ENCODE results near the gene UBE2L6. TPM values are rescaled to one million over a fixed set of nuclear protein-coding genes. Genes with fewer than 3 reads are reported as not detected.

The UBE2L6 gene
- total and polyA plus RNA-seq, 2 of the 4 experiments (the other 2 are of a cell fraction): 37.5 to 46.7 TPM

DNA sequence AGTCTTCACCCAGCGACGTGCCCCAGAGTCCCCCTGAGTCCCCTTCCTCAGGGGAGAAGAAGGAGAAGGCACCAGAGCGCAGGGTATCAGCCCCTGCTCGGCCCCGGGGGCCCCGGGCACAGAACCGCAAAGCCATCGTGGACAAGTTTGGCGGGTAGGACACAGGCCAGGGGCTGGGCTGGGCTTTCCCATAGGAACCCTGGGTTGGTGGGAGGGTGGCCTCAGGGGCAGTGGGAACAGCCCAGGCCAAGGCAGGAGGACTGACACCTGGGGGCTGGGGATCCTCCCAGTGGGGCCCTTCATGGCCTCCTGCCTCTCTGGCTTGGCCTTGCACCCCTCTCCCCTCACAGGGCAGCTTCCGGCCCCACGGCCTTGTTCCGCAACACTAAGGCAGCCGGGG, 21.6 kb downstream of the UBE2L6 start:
- ChIA-PET POLR2A (ENCODE audit: unreplicated experiment) (no interaction called here), CTCF (no interaction called here)
- intact Hi-C loops (cut with micrococcal nuclease) (no loop called here), dilution Hi-C loops (cut with HindIII; ENCODE audit: low sequenced_read_pairs, unreplicated experiment) (no loop called here), in situ Hi-C loops (cut with MboI; ENCODE audit: low sequenced_read_pairs) (no loop called here)
- DNase-seq: no peak
- no peak overlapping the region for H3K4me3 ChIP-seq (ENCODE audit: insufficient read depth, low read depth, low read length)
- H2AK9ac ChIP-seq (replicated peaks; ENCODE audit: low read depth, low read length, poor library complexity): no peak overlapping the region
- no peaks in the 10 kb centered on the region for H4K20me1 ChIP-seq (ENCODE audit: insufficient read depth, low read length)
- H3K4me1 ChIP-seq (ENCODE audit: control insufficient read depth, insufficient read depth, low read length): no peaks in the 10 kb centered on the region
- no peak overlapping the region for H2BK5ac ChIP-seq (ENCODE audit: low read depth, low read length, poor library complexity, severe bottlenecking)
- H3K27me3 ChIP-seq (ENCODE audit: control insufficient read depth, insufficient read depth, low read length): peaks cover 11% of the 10 kb centered on the region
- no peak overlapping the region for H2BK15ac ChIP-seq (ENCODE audit: low read depth, low read length)
- no peak overlapping the region for H3K4me2 ChIP-seq (ENCODE audit: low read depth, low read length)
- H4K91ac ChIP-seq (ENCODE audit: insufficient read depth, low read depth, low read length): no peak overlapping the region
- peaks cover 15% of the 10 kb centered on the region for H3K36me3 ChIP-seq (ENCODE audit: control insufficient read depth, insufficient read depth, low read length)
- no peak overlapping the region for H2BK20ac ChIP-seq (ENCODE audit: low read depth, low read length)
- H3K18ac ChIP-seq (ENCODE audit: low read depth, low read length): no peak overlapping the region
- no peak overlapping the region for H2AFZ ChIP-seq (replicated peaks; ENCODE audit: low read length, poor library complexity)
- H4K5ac ChIP-seq (ENCODE audit: low read depth, low read length): no peak overlapping the region
- no peak for ATAC-seq (ENCODE audit: low read depth)
- H3K27ac ChIP-seq (ENCODE audit: insufficient read depth, low read length): no peak overlapping the region
- H3K14ac ChIP-seq (replicated peaks; ENCODE audit: low read depth, low read length): no peak overlapping the region
- TF ChIP-seq, protein P1, sequence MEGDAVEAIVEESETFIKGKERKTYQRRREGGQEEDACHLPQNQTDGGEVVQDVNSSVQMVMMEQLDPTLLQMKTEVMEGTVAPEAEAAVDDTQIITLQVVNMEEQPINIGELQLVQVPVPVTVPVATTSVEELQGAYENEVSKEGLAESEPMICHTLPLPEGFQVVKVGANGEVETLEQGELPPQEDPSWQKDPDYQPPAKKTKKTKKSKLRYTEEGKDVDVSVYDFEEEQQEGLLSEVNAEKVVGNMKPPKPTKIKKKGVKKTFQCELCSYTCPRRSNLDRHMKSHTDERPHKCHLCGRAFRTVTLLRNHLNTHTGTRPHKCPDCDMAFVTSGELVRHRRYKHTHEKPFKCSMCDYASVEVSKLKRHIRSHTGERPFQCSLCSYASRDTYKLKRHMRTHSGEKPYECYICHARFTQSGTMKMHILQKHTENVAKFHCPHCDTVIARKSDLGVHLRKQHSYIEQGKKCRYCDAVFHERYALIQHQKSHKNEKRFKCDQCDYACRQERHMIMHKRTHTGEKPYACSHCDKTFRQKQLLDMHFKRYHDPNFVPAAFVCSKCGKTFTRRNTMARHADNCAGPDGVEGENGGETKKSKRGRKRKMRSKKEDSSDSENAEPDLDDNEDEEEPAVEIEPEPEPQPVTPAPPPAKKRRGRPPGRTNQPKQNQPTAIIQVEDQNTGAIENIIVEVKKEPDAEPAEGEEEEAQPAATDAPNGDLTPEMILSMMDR (conservative IDR thresholded peaks at IDR 0.05; ENCODE audit: low read depth, low read length): no peak
- TF ChIP-seq MAFK (IDR thresholded peaks at IDR 0.05; ENCODE audit: low read depth, low read length) (no peak), RFX5 (IDR thresholded peaks at IDR 0.05; ENCODE audit: low read depth, low read length) (no peak), MXI1 (IDR thresholded peaks at IDR 0.05; ENCODE audit: borderline replicate concordance, low read depth, low read length) (no peak), MAZ (IDR thresholded peaks at IDR 0.05; ENCODE audit: borderline replicate concordance, low read depth, low read length) (no peak), FOS (IDR thresholded peaks at IDR 0.05; ENCODE audit: low read depth, low read length) (no peak), NFE2L2 (IDR thresholded peaks at IDR 0.05; ENCODE audit: low read depth, low read length) (no peak), SMC3 (IDR thresholded peaks at IDR 0.05; ENCODE audit: low read depth, low read length) (no peak), POLR2A (IDR thresholded peaks at IDR 0.05; ENCODE audit: low read depth, low read length) (no peak), RAD21 (IDR thresholded peaks at IDR 0.05; ENCODE audit: low read length) (no peak), CEBPB (IDR thresholded peaks at IDR 0.05; ENCODE audit: low read depth, low read length) (no peak), CHD1 (IDR thresholded peaks at IDR 0.05; ENCODE audit: low read depth, low read length) (no peak), BHLHE40 (IDR thresholded peaks at IDR 0.05; ENCODE audit: low read depth, low read length) (no peak), RCOR1 (IDR thresholded peaks at IDR 0.05; ENCODE audit: insufficient replicate concordance, low read length) (no peak), ELK1 (IDR thresholded peaks at IDR 0.05; ENCODE audit: borderline replicate concordance, low read depth, low read length) (no peak)
- TF ChIP-seq, protein P2, sequence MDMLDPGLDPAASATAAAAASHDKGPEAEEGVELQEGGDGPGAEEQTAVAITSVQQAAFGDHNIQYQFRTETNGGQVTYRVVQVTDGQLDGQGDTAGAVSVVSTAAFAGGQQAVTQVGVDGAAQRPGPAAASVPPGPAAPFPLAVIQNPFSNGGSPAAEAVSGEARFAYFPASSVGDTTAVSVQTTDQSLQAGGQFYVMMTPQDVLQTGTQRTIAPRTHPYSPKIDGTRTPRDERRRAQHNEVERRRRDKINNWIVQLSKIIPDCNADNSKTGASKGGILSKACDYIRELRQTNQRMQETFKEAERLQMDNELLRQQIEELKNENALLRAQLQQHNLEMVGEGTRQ (IDR thresholded peaks at IDR 0.05; ENCODE audit: low read depth, low read length): no peak
- H3K9ac ChIP-seq (ENCODE audit: low read depth, low read length): no peak overlapping the region
- no TSS peak for BruUV-seq (replicated peaks)
- no peak overlapping the region for H4K8ac ChIP-seq (ENCODE audit: low read depth in 2 of 2, low read length in 2 of 2)
- no peak overlapping the region for H2BK120ac ChIP-seq (ENCODE audit: low read depth, low read length)
- no peaks in the 10 kb centered on the region for H3K79me1 ChIP-seq (ENCODE audit: low read depth in 1 of 2, low read length in 2 of 2)
- no peak overlapping the region for H3K4ac ChIP-seq (ENCODE audit: low read depth, low read length)
- WGBS, 2 experiments (ENCODE audit: extremely low coverage in 2 of 2, insufficient read length in 1 of 2): 80% methylated on average over 1 of the region's 13 CpGs; no CpG with 5 or more reads in 1 of the 2 experiments
- no peaks in the 10 kb centered on the region for H3K9me1 ChIP-seq (ENCODE audit: insufficient read depth, low read length)
- no peak overlapping the region for H3K23ac ChIP-seq (ENCODE audit: low read depth, low read length)
- H3K9me3 ChIP-seq (ENCODE audit: control insufficient read depth, insufficient read depth, low read length): no peaks in the 10 kb centered on the region
- no peak overlapping the region for H2AK5ac ChIP-seq (ENCODE audit: low read depth, low read length)
- H3K56ac ChIP-seq (ENCODE audit: extremely low read depth, insufficient read depth, low read length): no peak overlapping the region

Data from IMR-90 (cell line).